Glomerular visceral epithelial cell (primary cell): ENCODE data around the gene XRN1.

Source experiments
- DNase-seq: peaks from one replicate; pipeline ENCODE4 v3.0.0-alpha.2; 2016; ENCODE audit errors: extremely low spot score

The XRN1 gene

GRCh38 chr3:142272200-142272891 is 175.5 kb downstream of the XRN1 start:
- no peak for DNase-seq

- DNase-seq = no peak
These were observed 177.4 kb downstream of the XRN1 start for GRCh38 chr3:142270407-142270806.

- DNase-seq = no peak
These were observed 178.1 kb downstream of the XRN1 start for GRCh38 chr3:142269767-142270166.

GRCh38 chr3:142268426-142268825 is 179.4 kb downstream of the XRN1 start:
- DNase-seq = no peak

GRCh38 chr3:142267269-142267668 is 180.6 kb downstream of the XRN1 start:
- DNase-seq = no peak

DNA sequence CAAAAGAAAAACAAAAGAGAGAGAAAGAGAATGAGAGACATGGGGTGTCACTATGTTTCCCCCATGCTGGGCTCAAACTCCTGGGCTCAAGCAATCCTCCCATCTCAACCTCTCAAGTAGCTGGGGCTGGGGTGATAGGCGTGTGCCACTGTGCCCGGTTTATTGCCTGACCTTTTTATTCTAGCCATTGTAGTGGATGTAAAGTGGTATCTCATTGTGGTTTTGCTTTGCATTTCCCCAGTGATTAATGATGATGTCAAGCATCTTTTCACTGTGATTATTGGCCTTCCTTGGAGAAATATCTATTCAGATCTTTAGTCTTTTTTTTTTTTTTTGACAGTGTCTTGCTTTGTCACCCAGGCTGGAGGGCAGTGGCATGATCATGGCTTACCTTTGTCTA is 184.7 kb downstream of the XRN1 start:
- DNase-seq = no peak

- DNase-seq = no peak
These were observed 188.5 kb downstream of the XRN1 start for GRCh38 chr3:142259359-142259758.

DNA sequence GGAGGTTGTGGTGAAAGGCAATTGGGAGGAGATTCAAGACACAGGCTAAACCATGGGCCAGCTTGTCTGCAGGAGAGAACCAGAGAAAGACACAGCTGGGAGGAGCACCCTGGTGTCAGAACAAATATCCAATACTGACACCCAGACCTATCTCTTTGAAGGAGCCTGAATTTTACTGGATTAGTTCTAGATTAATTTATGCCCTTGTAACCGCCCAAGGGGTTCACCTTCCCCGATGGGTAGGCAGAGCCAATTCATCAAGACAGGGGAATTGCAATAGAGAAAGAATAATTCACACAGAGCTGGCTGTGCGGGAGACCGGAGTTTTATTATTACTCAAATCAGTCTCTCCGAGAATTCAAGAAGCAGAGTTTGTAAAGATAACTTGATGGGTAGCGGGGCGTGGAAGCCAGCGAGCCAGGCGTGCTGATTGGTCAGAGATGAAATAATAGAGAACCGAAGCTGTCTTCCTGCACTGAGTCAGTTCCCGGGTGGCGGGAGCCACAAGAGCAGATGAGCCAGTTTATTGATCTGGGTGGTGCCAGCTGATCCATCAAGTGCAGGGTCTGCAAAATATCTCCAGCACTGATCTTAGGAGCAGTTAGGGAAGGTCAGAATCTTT is 191.0 kb downstream of the XRN1 start:
- DNase-seq = no peak
